HepG2 (cell line): ENCODE data around the gene INTS1.

Source experiments
- CTCF ChIP-seq: sonication (generic); formaldehyde crosslinking; IDR thresholded peaks from 2 replicates; pipeline ENCODE4 v1.5.0; 2020; ENCODE audit warnings: mild to moderate bottlenecking, missing genetic modification reagents, moderate library complexity
- ETV5 ChIP-seq: IDR thresholded peaks from 2 replicates; pipeline ENCODE4 v1.6.1; 2018; ENCODE audit warnings: missing biosample characterization, missing genetic modification reagents, inconsistent platforms, borderline replicate concordance
- POLR2AphosphoS5 ChIP-seq: IDR thresholded peaks from 2 replicates; pipeline ENCODE4 v1.6.1; 2012; ENCODE audit warnings: low read depth, low read length

GRCh38 chr7:1486571-1486970, 17.6 kb downstream of the INTS1 start:
- TF ChIP-seq POLR2AphosphoS5 (no peak), CTCF (CRISPR knock-in tag) (no peak), ETV5 (CRISPR knock-in tag) (no peak)
